ENCODE data around the gene CD22.

DNA sequence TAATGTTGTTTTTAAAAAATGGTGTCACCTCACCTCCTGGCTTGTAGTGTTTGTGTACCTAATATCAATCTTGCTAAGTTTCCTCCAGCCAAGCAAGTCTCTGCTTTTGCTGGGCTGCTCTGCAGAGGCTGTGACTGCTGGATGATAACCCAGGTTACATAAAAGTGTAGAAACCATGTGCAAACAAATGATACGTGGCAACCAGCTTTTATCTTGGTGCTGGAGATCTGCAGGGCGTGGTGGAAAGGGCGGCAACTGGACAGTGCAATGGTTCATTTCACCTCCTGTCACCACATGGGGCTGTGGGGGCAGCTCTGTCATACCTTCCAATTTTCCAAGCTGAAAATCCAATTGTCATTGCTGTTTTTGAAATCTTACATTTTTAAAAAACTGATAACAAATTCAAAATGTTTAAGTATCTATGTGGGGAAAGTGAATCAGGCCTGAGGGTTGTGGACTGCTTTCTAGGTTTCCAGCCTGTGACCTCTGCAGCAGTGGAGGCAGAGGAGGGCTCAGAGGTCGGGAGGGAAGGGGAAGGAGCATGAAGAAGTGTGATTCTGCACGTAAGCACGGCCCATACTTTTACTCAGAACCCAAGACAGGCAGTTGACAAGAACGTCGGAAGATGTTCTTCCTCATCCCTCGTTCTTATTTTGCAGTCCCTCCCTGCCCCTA lies 51.6 kb downstream of the CD22 start:
- TF ChIP-seq, protein P1, sequence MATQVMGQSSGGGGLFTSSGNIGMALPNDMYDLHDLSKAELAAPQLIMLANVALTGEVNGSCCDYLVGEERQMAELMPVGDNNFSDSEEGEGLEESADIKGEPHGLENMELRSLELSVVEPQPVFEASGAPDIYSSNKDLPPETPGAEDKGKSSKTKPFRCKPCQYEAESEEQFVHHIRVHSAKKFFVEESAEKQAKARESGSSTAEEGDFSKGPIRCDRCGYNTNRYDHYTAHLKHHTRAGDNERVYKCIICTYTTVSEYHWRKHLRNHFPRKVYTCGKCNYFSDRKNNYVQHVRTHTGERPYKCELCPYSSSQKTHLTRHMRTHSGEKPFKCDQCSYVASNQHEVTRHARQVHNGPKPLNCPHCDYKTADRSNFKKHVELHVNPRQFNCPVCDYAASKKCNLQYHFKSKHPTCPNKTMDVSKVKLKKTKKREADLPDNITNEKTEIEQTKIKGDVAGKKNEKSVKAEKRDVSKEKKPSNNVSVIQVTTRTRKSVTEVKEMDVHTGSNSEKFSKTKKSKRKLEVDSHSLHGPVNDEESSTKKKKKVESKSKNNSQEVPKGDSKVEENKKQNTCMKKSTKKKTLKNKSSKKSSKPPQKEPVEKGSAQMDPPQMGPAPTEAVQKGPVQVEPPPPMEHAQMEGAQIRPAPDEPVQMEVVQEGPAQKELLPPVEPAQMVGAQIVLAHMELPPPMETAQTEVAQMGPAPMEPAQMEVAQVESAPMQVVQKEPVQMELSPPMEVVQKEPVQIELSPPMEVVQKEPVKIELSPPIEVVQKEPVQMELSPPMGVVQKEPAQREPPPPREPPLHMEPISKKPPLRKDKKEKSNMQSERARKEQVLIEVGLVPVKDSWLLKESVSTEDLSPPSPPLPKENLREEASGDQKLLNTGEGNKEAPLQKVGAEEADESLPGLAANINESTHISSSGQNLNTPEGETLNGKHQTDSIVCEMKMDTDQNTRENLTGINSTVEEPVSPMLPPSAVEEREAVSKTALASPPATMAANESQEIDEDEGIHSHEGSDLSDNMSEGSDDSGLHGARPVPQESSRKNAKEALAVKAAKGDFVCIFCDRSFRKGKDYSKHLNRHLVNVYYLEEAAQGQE (IDR thresholded peaks at IDR 0.05; ENCODE audit: borderline replicate concordance), result no peak
- TF ChIP-seq, protein P2, sequence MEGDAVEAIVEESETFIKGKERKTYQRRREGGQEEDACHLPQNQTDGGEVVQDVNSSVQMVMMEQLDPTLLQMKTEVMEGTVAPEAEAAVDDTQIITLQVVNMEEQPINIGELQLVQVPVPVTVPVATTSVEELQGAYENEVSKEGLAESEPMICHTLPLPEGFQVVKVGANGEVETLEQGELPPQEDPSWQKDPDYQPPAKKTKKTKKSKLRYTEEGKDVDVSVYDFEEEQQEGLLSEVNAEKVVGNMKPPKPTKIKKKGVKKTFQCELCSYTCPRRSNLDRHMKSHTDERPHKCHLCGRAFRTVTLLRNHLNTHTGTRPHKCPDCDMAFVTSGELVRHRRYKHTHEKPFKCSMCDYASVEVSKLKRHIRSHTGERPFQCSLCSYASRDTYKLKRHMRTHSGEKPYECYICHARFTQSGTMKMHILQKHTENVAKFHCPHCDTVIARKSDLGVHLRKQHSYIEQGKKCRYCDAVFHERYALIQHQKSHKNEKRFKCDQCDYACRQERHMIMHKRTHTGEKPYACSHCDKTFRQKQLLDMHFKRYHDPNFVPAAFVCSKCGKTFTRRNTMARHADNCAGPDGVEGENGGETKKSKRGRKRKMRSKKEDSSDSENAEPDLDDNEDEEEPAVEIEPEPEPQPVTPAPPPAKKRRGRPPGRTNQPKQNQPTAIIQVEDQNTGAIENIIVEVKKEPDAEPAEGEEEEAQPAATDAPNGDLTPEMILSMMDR (IDR thresholded peaks at IDR 0.05; ENCODE audit: poor library complexity, severe bottlenecking), result no peak
- no peak for TF ChIP-seq EZH2 (IDR thresholded peaks at IDR 0.05; ENCODE audit: borderline replicate concordance, insufficient read depth, low read length, poor library complexity, severe bottlenecking)
- no peak for TF ChIP-seq EP300 (conservative IDR thresholded peaks at IDR 0.05; ENCODE audit: poor library complexity, severe bottlenecking)
- TF ChIP-seq TAF1 (IDR thresholded peaks at IDR 0.05; ENCODE audit: low read depth), result no peak

Data from neural cell (in vitro differentiated cells).